Lung (tissue), 12 donors: Measurements from ENCODE around the gene MLEC. TPM values are rescaled to one million over a fixed set of nuclear protein-coding genes. Genes with fewer than 3 reads are reported as not detected.

Experiments
- ATAC-seq: fragments of 200-7000 bp; cut with Tn5 transposase; one replicate; pipeline ENCODE4 v1.9.1; 2020; ENCODE audit warnings: moderate number of reproducible peaks; ENCODE audit not compliant: insufficient read depth, low FRiP score
- DNase-seq, 3 donors: peaks; one replicate each; pipeline ENCODE4 v3.0.0-alpha.2; 2013 to 2017
- H3K27ac ChIP-seq, 2 donors: one replicate each; pipeline ENCODE4 v1.5.1; 2013; ENCODE audit warnings: mild to moderate bottlenecking in 2 of 2, moderate library complexity in 2 of 2, control low read depth in 1 of 2, inconsistent platforms in 1 of 2, low read depth in 1 of 2, low read length in 1 of 2
- H3K27me3 ChIP-seq, 3 donors: one replicate each; pipeline ENCODE4 v1.5.1; 2013; ENCODE audit warnings: low read length in 2 of 3; ENCODE audit not compliant: control insufficient read depth in 3 of 3, insufficient read depth in 3 of 3
- H3K36me3 ChIP-seq, 4 donors: one replicate each; pipeline ENCODE4 v1.5.1; 2013; ENCODE audit warnings: low read length in 4 of 4, mild to moderate bottlenecking in 1 of 4, moderate library complexity in 1 of 4; ENCODE audit not compliant: control insufficient read depth in 4 of 4, insufficient read depth in 4 of 4
- H3K4me1 ChIP-seq, 5 donors: one replicate each; pipeline ENCODE4 v1.5.1; 2013; ENCODE audit warnings: low read length in 5 of 5, mild to moderate bottlenecking in 2 of 5, moderate library complexity in 1 of 5; ENCODE audit not compliant: control insufficient read depth in 5 of 5, insufficient read depth in 5 of 5
- H3K4me3 ChIP-seq: one replicate; pipeline ENCODE4 v1.5.1; 2013; ENCODE audit warnings: mild to moderate bottlenecking, control low read depth, moderate library complexity
- H3K9ac ChIP-seq, 2 donors: one replicate each; pipeline ENCODE4 v1.5.1; 2013; ENCODE audit warnings: low read length in 2 of 2, control low read depth in 1 of 2; ENCODE audit not compliant: insufficient read depth in 1 of 2
- H3K9me3 ChIP-seq, 4 donors: one replicate each; pipeline ENCODE4 v1.5.1; 2013; ENCODE audit warnings: low read length in 3 of 4, mild to moderate bottlenecking in 1 of 4, moderate library complexity in 1 of 4; ENCODE audit not compliant: control insufficient read depth in 4 of 4, insufficient read depth in 3 of 4
- CTCF ChIP-seq: IDR thresholded peaks from 2 replicates; pipeline ENCODE4 v1.5.1; 2012; ENCODE audit warnings: mild to moderate bottlenecking; ENCODE audit errors: control extremely low read depth, extremely low read depth
- WGBS, 2 donors: extraction: QIAGEN DNeasy Blood & Tissue Kit; methylation state at CpG; one replicate each; pipeline ENCODE4 v1.1.7; 2013; 5-methylcytosine and 5-hydroxymethylcytosine counted together
- polyA plus RNA-seq, 2 donors: library from polyadenylated mRNA; stranded (reverse); fragments of 200-250 nt; gene quantifications; one replicate each; pipeline ENCODE4 v1.2.1, GENCODE V29; 2013
- total RNA-seq, 2 donors: library from RNA; depleted of rRNA in 1 of 2; stranded (reverse); fragments of >200 nt in 1 of 2; gene quantifications; one replicate each; pipeline ENCODE4 v1.2.1, GENCODE V29; 2014 to 2021
- donor health status: control.
- donor health status: control.
- donor health status: Bipolar disorder and iron deficiency.
- donor health status: healthy.
- donor health status: DM: yes; HTN: yes; CAD: no.

The MLEC gene
- total and polyA plus RNA-seq, 4 donors: 34.1 to 161 (median 53.7) TPM

DNA sequence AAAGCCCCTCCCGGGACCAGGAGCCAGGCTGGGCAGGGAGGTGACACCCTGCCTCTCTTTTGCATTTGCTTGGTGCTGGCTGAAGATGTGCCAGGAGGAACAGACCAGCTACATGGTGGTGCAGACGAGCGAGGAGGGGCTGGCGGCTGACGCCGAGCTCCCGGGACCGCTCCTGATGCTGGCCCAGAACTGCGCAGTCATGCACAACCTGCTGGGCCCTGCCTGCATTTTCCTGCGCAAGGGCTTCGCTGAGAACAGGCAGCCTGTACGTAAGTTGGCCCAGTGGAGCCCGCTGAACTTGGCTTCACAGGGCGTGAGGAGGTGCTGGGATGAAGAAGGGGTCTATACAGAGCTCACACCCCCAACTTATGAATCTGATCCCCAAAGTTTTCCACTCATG is 30.9 kb upstream of the MLEC start:
- Histone ChIP-seq H3K27ac (no peak overlapping the region), H3K4me3 (no peak overlapping the region), H3K9me3 (no peaks in the 10 kb centered on the region), H3K9ac (no peak overlapping the region), H3K27me3 (peaks cover 0 to 19% (median 0%) of the 10 kb centered on the region in 3 donors), H3K4me1 (peaks cover 0 to 3% (median 0%) of the 10 kb centered on the region in 5 donors), H3K36me3 (no peaks in the 10 kb centered on the region)
- TF ChIP-seq CTCF: no peak
- no peak for DNase-seq
- WGBS, 2 donors: 93 to 96% methylated on average over 14 of the region's 14 CpGs
- ATAC-seq: no peak

DNA sequence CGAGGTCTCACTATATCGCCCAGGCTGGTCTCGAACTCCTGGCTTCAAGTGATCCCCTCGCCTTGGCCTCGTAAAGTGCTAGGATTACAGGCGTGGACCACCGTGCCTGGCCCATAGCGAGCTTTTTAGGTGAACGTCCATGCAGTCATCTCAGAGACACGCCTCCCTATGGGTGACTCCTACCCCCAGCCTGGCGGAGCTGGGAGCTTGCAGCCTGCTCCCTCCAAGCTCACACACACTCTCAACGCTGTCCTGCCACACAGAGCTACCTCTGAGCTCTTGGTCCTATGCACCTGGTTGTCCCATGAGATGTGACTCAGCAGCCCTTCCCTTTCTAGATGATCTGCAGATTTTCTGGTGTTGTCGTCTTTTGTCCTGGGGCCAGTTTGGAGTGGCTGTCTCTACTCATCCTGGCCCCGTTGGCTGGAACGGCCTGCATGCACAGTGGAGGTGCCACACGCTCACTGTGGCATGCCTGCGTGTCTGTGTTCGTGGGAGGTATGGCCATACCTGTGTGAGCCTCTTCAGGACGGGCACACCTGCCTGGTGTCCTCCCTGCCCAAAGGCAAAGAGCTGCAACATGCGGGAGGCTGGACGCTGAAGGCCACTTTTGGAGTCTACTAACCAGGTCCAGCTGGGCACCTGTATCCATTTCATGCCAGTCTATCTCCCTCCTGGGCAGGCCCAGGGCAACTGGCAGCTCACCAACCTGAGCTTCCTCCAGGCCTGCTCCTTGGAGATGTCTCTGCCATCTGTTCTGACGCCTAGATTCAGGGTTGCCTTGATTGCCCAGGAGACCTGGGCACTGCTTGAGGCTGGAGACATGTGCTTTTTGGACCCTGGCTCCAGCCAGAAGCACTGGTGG is 28.4 kb upstream of the MLEC start:
- no peak for TF ChIP-seq CTCF
- Histone ChIP-seq H3K9ac (no peak overlapping the region), H3K27ac (no peak overlapping the region), H3K4me3 (no peak overlapping the region), H3K4me1 (no peaks in the 10 kb centered on the region), H3K36me3 (no peaks in the 10 kb centered on the region), H3K9me3 (no peaks in the 10 kb centered on the region), H3K27me3 (peaks cover 0 to under 1% (median 0%) of the 10 kb centered on the region in 3 donors)
- WGBS, 2 donors: 91 to 93% methylated on average over 22 of the region's 22 CpGs
- DNase-seq: no peak
- no peak for ATAC-seq

DNA sequence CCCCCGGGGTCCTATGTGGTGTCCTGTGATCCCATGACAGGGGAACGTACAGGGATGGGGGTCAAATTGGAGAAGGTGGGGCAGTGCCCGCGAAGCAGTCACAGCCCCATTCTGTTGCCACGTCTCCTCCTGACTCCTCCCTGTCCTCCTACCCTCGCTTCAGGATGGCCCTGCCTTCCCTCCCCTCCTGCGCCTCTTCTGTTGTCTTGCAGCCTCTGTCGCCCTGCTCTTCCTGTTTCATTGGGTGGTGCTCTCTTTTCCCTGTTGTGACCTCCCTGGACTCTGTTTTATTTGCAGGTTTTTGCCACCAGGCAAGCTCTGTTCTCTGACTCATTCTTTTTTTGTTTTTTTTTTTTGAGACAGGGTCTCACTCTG is 27.8 kb upstream of the MLEC start:
- DNase-seq: no peak
- no peaks in the 10 kb centered on the region for H3K4me1 ChIP-seq
- no peak overlapping the region for H3K4me3 ChIP-seq
- H3K27ac ChIP-seq: no peak overlapping the region
- H3K9me3 ChIP-seq: no peaks in the 10 kb centered on the region
- 64 to 68% methylated on average over 8 of the region's 8 CpGs for WGBS, 2 donors
- no peak for TF ChIP-seq CTCF
- ATAC-seq: no peak
- H3K27me3 ChIP-seq: no peaks in the 10 kb centered on the region
- H3K9ac ChIP-seq: no peak overlapping the region
- H3K36me3 ChIP-seq: no peaks in the 10 kb centered on the region
